GM12878 (cell line): ENCODE measurements around the gene FRMD5.

Experiments
- TF ChIP-seq, protein P1 (sequence below), 3 experiments: IDR thresholded peaks in 2 of 3; conservative IDR thresholded peaks in 1 of 3; 2 replicates each; pipeline ENCODE4 v1.5.1; 2011; ENCODE audit warnings: low read depth in 3 of 3, low read length in 3 of 3, mild to moderate bottlenecking in 3 of 3, control low read depth in 2 of 3, moderate library complexity in 2 of 3, inconsistent platforms in 1 of 3, mixed read lengths in 1 of 3; ENCODE audit not compliant: control insufficient read depth in 2 of 3, insufficient read depth in 1 of 3; ENCODE audit errors: extremely low read depth in 1 of 3
- TF ChIP-seq, protein P2 (sequence below): fragments of 450-650 bp; IDR thresholded peaks from 2 replicates; pipeline ENCODE4 v1.6.1; 2014; ENCODE audit warnings: mild to moderate bottlenecking

- TF ChIP-seq, protein P1, sequence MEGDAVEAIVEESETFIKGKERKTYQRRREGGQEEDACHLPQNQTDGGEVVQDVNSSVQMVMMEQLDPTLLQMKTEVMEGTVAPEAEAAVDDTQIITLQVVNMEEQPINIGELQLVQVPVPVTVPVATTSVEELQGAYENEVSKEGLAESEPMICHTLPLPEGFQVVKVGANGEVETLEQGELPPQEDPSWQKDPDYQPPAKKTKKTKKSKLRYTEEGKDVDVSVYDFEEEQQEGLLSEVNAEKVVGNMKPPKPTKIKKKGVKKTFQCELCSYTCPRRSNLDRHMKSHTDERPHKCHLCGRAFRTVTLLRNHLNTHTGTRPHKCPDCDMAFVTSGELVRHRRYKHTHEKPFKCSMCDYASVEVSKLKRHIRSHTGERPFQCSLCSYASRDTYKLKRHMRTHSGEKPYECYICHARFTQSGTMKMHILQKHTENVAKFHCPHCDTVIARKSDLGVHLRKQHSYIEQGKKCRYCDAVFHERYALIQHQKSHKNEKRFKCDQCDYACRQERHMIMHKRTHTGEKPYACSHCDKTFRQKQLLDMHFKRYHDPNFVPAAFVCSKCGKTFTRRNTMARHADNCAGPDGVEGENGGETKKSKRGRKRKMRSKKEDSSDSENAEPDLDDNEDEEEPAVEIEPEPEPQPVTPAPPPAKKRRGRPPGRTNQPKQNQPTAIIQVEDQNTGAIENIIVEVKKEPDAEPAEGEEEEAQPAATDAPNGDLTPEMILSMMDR (IDR thresholded peaks at IDR 0.05 in 2 of 3, conservative IDR thresholded peaks at IDR 0.05 in 1 of 3; ENCODE audit: control insufficient read depth in 2 of 3, extremely low read depth in 1 of 3, insufficient read depth in 1 of 3, low read depth in 3 of 3, low read length in 3 of 3) = no peak
- TF ChIP-seq, protein P2, sequence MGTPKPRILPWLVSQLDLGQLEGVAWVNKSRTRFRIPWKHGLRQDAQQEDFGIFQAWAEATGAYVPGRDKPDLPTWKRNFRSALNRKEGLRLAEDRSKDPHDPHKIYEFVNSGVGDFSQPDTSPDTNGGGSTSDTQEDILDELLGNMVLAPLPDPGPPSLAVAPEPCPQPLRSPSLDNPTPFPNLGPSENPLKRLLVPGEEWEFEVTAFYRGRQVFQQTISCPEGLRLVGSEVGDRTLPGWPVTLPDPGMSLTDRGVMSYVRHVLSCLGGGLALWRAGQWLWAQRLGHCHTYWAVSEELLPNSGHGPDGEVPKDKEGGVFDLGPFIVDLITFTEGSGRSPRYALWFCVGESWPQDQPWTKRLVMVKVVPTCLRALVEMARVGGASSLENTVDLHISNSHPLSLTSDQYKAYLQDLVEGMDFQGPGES = no peak
Observed at GRCh38 chr15:43883571-43883970, 311.5 kb downstream of the FRMD5 start.
